WTC11 (cell line): Measurements from ENCODE around the gene SEZ6. TPM values are rescaled to one million over a fixed set of nuclear protein-coding genes. Genes with fewer than 3 reads are reported as not detected.
A peak's percentile ranks its signal among the peaks of the same experiment; 100 is the strongest.

ENCODE experiments used
- ATAC-seq: fragments of 200-7000 bp; cut with Tn5 transposase; 2 replicates; pipeline ENCODE4 v1.10.0; 2021; ENCODE audit warnings: mild to moderate bottlenecking, moderate library complexity
- CTCF ChIA-PET: fragments of 300-600 bp; sonication (Branson Sonifier 250); formaldehyde crosslinking; loops from one replicate; lab custom pipeline; 2021; ENCODE audit warnings: antibody characterized with exemption; lab: Charles Lee
- POLR2A ChIA-PET: fragments of 350-600 bp; sonication (Branson Sonifier 250); formaldehyde crosslinking; loops from one replicate; lab custom pipeline; 2021; ENCODE audit warnings: antibody characterized with exemption; lab: Charles Lee
- DNase-seq: peaks from one replicate; pipeline ENCODE4 v3.0.0; 2021; ENCODE audit warnings: low spot score
- H3K27ac Mint-ChIP-seq: 2 replicates; pipeline ENCODE4 v1.8.0; 2021; ENCODE audit warnings: mixed read lengths
- H3K27me3 Mint-ChIP-seq: 2 replicates; pipeline ENCODE4 v1.8.0; 2021; ENCODE audit warnings: low read depth, mild to moderate bottlenecking, moderate library complexity, mixed read lengths
- H3K36me3 Mint-ChIP-seq: 2 replicates; pipeline ENCODE4 v1.8.0; 2021; ENCODE audit warnings: mixed read lengths
- H3K4me1 Mint-ChIP-seq: 2 replicates; pipeline ENCODE4 v1.8.0; 2022; ENCODE audit warnings: mixed read lengths
- H3K4me3 Mint-ChIP-seq: 2 replicates; pipeline ENCODE4 v1.8.0; 2021; ENCODE audit warnings: mild to moderate bottlenecking, moderate library complexity, mixed read lengths
- H3K9me3 Mint-ChIP-seq: 2 replicates; pipeline ENCODE4 v1.8.0; 2021; ENCODE audit warnings: mixed read lengths
- ATF1 ChIP-seq: sonication (generic); formaldehyde crosslinking; IDR thresholded peaks from 2 replicates; pipeline ENCODE4 v1.8.1; 2023; ENCODE audit warnings: mild to moderate bottlenecking, moderate library complexity, missing genetic modification reagents
- CREB1 ChIP-seq: sonication (generic); formaldehyde crosslinking; IDR thresholded peaks from 2 replicates; pipeline ENCODE4 v1.8.0; 2023; ENCODE audit warnings: mild to moderate bottlenecking, missing genetic modification reagents
- ESRRA ChIP-seq: sonication (generic); formaldehyde crosslinking; IDR thresholded peaks from 2 replicates; pipeline ENCODE4 v1.8.1; 2022; ENCODE audit warnings: mild to moderate bottlenecking, missing genetic modification reagents, borderline replicate concordance
- MXD4 ChIP-seq: fragments of 250-450 bp; sonication (Bioruptor Pico); IDR thresholded peaks from 2 replicates; pipeline ENCODE4 v1.8.0; 2021; ENCODE audit warnings: mild to moderate bottlenecking, moderate library complexity, borderline replicate concordance
- NR2C2 ChIP-seq: sonication (generic); formaldehyde crosslinking; IDR thresholded peaks from 2 replicates; pipeline ENCODE4 v1.8.0; 2022; ENCODE audit warnings: mild to moderate bottlenecking, missing genetic modification reagents
- SP1 ChIP-seq: sonication (generic); formaldehyde crosslinking; conservative IDR thresholded peaks from 2 replicates; pipeline ENCODE4 v1.8.1; 2022; ENCODE audit warnings: missing genetic modification reagents
- ZNF219 ChIP-seq: sonication (generic); formaldehyde crosslinking; IDR thresholded peaks from 2 replicates; pipeline ENCODE4 v1.8.0; 2023; ENCODE audit warnings: missing genetic modification reagents, mild to moderate bottlenecking, borderline replicate concordance
- total RNA-seq: library from RNA; stranded (reverse); gene quantifications from 3 replicates; pipeline ENCODE4 v1.2.3, GENCODE V29; 2021
- TF ChIP-seq, protein P1 (sequence below): sonication (generic); formaldehyde crosslinking; IDR thresholded peaks from 2 replicates; pipeline ENCODE4 v1.8.1; 2023; ENCODE audit warnings: mild to moderate bottlenecking, moderate library complexity, missing genetic modification reagents
- TF ChIP-seq, protein P2 (sequence below): sonication (generic); formaldehyde crosslinking; conservative IDR thresholded peaks from 2 replicates; pipeline ENCODE4 v1.8.1; 2022; ENCODE audit warnings: mild to moderate bottlenecking, missing genetic modification reagents
- TF ChIP-seq, protein P3 (sequence below): sonication (generic); formaldehyde crosslinking; conservative IDR thresholded peaks from 2 replicates; pipeline ENCODE4 v1.8.1; 2023; ENCODE audit warnings: mild to moderate bottlenecking, low read depth, missing genetic modification reagents, moderate library complexity
- TF ChIP-seq, protein P4 (sequence below): fragments of 250-450 bp; sonication (Bioruptor Pico); IDR thresholded peaks from 2 replicates; pipeline ENCODE4 v1.9.0; 2021; ENCODE audit warnings: mild to moderate bottlenecking
- TF ChIP-seq, protein P5 (sequence below): fragments of 250-450 bp; sonication (Bioruptor Pico); IDR thresholded peaks from 2 replicates; pipeline ENCODE4 v1.9.0; 2021; ENCODE audit warnings: mild to moderate bottlenecking, borderline replicate concordance
- TF ChIP-seq, protein P6 (sequence below): sonication (generic); formaldehyde crosslinking; IDR thresholded peaks from 2 replicates; pipeline ENCODE4 v1.8.0; 2022; ENCODE audit warnings: missing genetic modification reagents
- TF ChIP-seq, protein P7 (sequence below): sonication (generic); formaldehyde crosslinking; IDR thresholded peaks from 2 replicates; pipeline ENCODE4 v1.8.1; 2022; ENCODE audit warnings: low read depth, mild to moderate bottlenecking, moderate library complexity, missing genetic modification reagents, borderline replicate concordance
- TF ChIP-seq, protein P8 (sequence below): fragments of 250-450 bp; sonication (Bioruptor Pico); IDR thresholded peaks from 2 replicates; pipeline ENCODE4 v1.9.0; 2021; ENCODE audit warnings: mild to moderate bottlenecking

SEZ6 gene
- total RNA-seq, 1 experiment from 2014 or later, result 3.0 TPM

DNA sequence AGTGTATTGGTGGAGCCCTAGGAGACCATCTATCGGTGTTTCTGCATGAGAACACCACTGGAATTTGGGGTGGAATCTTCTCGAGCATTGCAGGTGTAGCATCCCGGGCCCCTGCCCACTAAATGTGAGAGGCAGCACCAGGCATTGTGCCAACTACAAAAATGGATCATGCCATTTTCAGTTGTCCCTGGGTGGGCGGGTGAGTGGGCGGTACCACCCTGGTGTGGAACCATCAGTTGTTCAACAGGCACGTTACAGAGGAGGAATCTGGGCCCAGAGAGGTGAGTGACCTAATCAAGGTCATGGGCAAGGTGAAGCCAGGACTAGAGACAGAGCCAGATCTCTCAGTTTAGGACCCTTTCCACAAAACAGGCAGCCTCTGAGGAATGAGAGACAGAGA lies 45.9 kb upstream of the SEZ6 start (continued):
- TF ChIP-seq, protein P1, sequence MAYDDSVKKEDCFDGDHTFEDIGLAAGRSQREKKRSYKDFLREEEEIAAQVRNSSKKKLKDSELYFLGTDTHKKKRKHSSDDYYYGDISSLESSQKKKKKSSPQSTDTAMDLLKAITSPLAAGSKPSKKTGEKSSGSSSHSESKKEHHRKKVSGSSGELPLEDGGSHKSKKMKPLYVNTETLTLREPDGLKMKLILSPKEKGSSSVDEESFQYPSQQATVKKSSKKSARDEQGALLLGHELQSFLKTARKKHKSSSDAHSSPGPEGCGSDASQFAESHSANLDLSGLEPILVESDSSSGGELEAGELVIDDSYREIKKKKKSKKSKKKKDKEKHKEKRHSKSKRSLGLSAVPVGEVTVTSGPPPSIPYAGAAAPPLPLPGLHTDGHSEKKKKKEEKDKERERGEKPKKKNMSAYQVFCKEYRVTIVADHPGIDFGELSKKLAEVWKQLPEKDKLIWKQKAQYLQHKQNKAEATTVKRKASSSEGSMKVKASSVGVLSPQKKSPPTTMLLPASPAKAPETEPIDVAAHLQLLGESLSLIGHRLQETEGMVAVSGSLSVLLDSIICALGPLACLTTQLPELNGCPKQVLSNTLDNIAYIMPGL (CRISPR knock-in tag), result no peak
- no peak for TF ChIP-seq ATF1 (CRISPR knock-in tag)
- TF ChIP-seq, protein P2, sequence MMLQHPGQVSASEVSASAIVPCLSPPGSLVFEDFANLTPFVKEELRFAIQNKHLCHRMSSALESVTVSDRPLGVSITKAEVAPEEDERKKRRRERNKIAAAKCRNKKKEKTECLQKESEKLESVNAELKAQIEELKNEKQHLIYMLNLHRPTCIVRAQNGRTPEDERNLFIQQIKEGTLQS (CRISPR knock-in tag), result no peak

DNA sequence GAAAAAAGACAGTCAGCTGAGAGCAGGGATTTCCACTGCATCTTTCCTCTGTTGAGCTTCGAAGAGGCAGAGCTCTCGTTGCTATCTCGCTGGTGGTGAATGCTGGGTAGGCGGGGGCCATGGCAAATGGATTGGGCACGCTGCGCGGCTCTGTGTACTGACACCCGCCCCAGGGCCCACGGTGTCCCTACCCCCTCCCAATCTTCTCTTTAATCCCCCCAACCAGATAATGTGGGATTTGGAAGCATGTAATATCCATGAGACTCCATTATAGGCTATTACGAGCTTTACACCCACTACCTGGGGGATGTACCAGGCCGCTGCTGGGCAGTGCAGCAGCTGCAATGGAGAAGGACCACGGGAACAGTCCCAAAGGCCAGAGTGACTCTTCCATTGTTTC lies 45.4 kb upstream of the SEZ6 start:
- H3K27ac Mint-ChIP-seq, result peak overlapping the region; percentile 43; the same call in 1 of the 2 replicates
- no peaks in the 10 kb centered on the region for H3K9me3 Mint-ChIP-seq
- no peaks in the 10 kb centered on the region for H3K27me3 Mint-ChIP-seq
- ATAC-seq (no peak), DNase-seq (no peak)
- peaks cover 11% of the 10 kb centered on the region for H3K36me3 Mint-ChIP-seq
- no peak overlapping the region for H3K4me3 Mint-ChIP-seq
- ChIA-PET CTCF (interaction anchor here (0.6 to 2.2 kb wide), 8 partner anchors 8 to 86 kb away, joined by 3 to 10 read pairs (median 4); partner anchors contain the start of gene PIPOX), POLR2A (no interaction called here)
- H3K4me1 Mint-ChIP-seq, result peaks cover 29% of the 10 kb centered on the region
- TF ChIP-seq, protein P3, sequence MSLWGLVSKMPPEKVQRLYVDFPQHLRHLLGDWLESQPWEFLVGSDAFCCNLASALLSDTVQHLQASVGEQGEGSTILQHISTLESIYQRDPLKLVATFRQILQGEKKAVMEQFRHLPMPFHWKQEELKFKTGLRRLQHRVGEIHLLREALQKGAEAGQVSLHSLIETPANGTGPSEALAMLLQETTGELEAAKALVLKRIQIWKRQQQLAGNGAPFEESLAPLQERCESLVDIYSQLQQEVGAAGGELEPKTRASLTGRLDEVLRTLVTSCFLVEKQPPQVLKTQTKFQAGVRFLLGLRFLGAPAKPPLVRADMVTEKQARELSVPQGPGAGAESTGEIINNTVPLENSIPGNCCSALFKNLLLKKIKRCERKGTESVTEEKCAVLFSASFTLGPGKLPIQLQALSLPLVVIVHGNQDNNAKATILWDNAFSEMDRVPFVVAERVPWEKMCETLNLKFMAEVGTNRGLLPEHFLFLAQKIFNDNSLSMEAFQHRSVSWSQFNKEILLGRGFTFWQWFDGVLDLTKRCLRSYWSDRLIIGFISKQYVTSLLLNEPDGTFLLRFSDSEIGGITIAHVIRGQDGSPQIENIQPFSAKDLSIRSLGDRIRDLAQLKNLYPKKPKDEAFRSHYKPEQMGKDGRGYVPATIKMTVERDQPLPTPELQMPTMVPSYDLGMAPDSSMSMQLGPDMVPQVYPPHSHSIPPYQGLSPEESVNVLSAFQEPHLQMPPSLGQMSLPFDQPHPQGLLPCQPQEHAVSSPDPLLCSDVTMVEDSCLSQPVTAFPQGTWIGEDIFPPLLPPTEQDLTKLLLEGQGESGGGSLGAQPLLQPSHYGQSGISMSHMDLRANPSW (CRISPR knock-in tag), result no peak
- TF ChIP-seq, protein P4, sequence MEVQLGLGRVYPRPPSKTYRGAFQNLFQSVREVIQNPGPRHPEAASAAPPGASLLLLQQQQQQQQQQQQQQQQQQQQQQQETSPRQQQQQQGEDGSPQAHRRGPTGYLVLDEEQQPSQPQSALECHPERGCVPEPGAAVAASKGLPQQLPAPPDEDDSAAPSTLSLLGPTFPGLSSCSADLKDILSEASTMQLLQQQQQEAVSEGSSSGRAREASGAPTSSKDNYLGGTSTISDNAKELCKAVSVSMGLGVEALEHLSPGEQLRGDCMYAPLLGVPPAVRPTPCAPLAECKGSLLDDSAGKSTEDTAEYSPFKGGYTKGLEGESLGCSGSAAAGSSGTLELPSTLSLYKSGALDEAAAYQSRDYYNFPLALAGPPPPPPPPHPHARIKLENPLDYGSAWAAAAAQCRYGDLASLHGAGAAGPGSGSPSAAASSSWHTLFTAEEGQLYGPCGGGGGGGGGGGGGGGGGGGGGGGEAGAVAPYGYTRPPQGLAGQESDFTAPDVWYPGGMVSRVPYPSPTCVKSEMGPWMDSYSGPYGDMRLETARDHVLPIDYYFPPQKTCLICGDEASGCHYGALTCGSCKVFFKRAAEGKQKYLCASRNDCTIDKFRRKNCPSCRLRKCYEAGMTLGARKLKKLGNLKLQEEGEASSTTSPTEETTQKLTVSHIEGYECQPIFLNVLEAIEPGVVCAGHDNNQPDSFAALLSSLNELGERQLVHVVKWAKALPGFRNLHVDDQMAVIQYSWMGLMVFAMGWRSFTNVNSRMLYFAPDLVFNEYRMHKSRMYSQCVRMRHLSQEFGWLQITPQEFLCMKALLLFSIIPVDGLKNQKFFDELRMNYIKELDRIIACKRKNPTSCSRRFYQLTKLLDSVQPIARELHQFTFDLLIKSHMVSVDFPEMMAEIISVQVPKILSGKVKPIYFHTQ (CRISPR knock-in tag), result no peak
- TF ChIP-seq, protein P5, sequence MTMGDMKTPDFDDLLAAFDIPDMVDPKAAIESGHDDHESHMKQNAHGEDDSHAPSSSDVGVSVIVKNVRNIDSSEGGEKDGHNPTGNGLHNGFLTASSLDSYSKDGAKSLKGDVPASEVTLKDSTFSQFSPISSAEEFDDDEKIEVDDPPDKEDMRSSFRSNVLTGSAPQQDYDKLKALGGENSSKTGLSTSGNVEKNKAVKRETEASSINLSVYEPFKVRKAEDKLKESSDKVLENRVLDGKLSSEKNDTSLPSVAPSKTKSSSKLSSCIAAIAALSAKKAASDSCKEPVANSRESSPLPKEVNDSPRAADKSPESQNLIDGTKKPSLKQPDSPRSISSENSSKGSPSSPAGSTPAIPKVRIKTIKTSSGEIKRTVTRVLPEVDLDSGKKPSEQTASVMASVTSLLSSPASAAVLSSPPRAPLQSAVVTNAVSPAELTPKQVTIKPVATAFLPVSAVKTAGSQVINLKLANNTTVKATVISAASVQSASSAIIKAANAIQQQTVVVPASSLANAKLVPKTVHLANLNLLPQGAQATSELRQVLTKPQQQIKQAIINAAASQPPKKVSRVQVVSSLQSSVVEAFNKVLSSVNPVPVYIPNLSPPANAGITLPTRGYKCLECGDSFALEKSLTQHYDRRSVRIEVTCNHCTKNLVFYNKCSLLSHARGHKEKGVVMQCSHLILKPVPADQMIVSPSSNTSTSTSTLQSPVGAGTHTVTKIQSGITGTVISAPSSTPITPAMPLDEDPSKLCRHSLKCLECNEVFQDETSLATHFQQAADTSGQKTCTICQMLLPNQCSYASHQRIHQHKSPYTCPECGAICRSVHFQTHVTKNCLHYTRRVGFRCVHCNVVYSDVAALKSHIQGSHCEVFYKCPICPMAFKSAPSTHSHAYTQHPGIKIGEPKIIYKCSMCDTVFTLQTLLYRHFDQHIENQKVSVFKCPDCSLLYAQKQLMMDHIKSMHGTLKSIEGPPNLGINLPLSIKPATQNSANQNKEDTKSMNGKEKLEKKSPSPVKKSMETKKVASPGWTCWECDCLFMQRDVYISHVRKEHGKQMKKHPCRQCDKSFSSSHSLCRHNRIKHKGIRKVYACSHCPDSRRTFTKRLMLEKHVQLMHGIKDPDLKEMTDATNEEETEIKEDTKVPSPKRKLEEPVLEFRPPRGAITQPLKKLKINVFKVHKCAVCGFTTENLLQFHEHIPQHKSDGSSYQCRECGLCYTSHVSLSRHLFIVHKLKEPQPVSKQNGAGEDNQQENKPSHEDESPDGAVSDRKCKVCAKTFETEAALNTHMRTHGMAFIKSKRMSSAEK (CRISPR knock-in tag), result no peak
- TF ChIP-seq, protein P6, sequence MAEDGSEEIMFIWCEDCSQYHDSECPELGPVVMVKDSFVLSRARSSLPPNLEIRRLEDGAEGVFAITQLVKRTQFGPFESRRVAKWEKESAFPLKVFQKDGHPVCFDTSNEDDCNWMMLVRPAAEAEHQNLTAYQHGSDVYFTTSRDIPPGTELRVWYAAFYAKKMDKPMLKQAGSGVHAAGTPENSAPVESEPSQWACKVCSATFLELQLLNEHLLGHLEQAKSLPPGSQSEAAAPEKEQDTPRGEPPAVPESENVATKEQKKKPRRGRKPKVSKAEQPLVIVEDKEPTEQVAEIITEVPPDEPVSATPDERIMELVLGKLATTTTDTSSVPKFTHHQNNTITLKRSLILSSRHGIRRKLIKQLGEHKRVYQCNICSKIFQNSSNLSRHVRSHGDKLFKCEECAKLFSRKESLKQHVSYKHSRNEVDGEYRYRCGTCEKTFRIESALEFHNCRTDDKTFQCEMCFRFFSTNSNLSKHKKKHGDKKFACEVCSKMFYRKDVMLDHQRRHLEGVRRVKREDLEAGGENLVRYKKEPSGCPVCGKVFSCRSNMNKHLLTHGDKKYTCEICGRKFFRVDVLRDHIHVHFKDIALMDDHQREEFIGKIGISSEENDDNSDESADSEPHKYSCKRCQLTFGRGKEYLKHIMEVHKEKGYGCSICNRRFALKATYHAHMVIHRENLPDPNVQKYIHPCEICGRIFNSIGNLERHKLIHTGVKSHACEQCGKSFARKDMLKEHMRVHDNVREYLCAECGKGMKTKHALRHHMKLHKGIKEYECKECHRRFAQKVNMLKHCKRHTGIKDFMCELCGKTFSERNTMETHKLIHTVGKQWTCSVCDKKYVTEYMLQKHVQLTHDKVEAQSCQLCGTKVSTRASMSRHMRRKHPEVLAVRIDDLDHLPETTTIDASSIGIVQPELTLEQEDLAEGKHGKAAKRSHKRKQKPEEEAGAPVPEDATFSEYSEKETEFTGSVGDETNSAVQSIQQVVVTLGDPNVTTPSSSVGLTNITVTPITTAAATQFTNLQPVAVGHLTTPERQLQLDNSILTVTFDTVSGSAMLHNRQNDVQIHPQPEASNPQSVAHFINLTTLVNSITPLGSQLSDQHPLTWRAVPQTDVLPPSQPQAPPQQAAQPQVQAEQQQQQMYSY (CRISPR knock-in tag), result no peak
- TF ChIP-seq MXD4 (no peak), SP1 (CRISPR knock-in tag) (no peak), NR2C2 (CRISPR knock-in tag) (no peak), ZNF219 (CRISPR knock-in tag) (no peak), CREB1 (CRISPR knock-in tag) (no peak), ESRRA (CRISPR knock-in tag) (no peak)
- TF ChIP-seq, protein P7, sequence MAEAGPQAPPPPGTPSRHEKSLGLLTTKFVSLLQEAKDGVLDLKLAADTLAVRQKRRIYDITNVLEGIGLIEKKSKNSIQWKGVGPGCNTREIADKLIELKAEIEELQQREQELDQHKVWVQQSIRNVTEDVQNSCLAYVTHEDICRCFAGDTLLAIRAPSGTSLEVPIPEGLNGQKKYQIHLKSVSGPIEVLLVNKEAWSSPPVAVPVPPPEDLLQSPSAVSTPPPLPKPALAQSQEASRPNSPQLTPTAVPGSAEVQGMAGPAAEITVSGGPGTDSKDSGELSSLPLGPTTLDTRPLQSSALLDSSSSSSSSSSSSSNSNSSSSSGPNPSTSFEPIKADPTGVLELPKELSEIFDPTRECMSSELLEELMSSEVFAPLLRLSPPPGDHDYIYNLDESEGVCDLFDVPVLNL (CRISPR knock-in tag), result no peak
- TF ChIP-seq, protein P8, sequence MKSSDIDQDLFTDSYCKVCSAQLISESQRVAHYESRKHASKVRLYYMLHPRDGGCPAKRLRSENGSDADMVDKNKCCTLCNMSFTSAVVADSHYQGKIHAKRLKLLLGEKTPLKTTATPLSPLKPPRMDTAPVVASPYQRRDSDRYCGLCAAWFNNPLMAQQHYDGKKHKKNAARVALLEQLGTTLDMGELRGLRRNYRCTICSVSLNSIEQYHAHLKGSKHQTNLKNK (CRISPR knock-in tag), result no peak
- TF ChIP-seq, protein P1 (CRISPR knock-in tag), result no peak
